NCI-H524 (cell line): ENCODE data around the gene SBF2.
A peak's percentile ranks its signal among the peaks of the same experiment; 100 is the strongest.
"Not testable (repeated sequence)": the region's sequence is repeated elsewhere in the genome, so short reads cannot be mapped to it uniquely, and the experiment has no call there.

ENCODE experiments used
- DNase-seq, 2 experiments: peaks; one replicate each; lab custom pipeline; 2025; lab: John Stamatoyannopoulos, UW

The SBF2 gene

GRCh38 chr11:10117709-10118351, 176.2 kb downstream of the SBF2 start:
- no peak for DNase-seq

- DNase-seq = no peak
These were observed 177.4 kb downstream of the SBF2 start for GRCh38 chr11:10116588-10116987.

- DNase-seq = no peak
These were observed 179.2 kb downstream of the SBF2 start for GRCh38 chr11:10114593-10115404.

- no peak for DNase-seq
These were observed 180.2 kb downstream of the SBF2 start for GRCh38 chr11:10113852-10114251.

GRCh38 chr11:10109806-10110205, 184.2 kb downstream of the SBF2 start:
- no peak for DNase-seq

GRCh38 chr11:10108915-10109680, 184.9 kb downstream of the SBF2 start:
- no peak for DNase-seq

GRCh38 chr11:10107497-10107896, 186.5 kb downstream of the SBF2 start:
- DNase-seq = no peak

GRCh38 chr11:10097615-10098014, 196.4 kb downstream of the SBF2 start:
- no peak for DNase-seq

- no peak for DNase-seq
These were observed 197.0 kb downstream of the SBF2 start for GRCh38 chr11:10096987-10097386.

- DNase-seq = no peak
These were observed 198.4 kb downstream of the SBF2 start for GRCh38 chr11:10095412-10096208.

- no peak for DNase-seq
These were observed 201.6 kb downstream of the SBF2 start for GRCh38 chr11:10092426-10092825.

GRCh38 chr11:10091314-10092045, 202.5 kb downstream of the SBF2 start:
- no peak for DNase-seq

GRCh38 chr11:10087923-10088225, 206.1 kb downstream of the SBF2 start:
- not testable (repeated sequence) for DNase-seq

GRCh38 chr11:10087186-10087922, 206.7 kb downstream of the SBF2 start:
- DNase-seq = no peak

- DNase-seq = no peak
These were observed 213.9 kb downstream of the SBF2 start for GRCh38 chr11:10080138-10080537.

- peak in 1 of 2 experiments; percentile 15 for DNase-seq
These were observed 217.4 kb downstream of the SBF2 start for GRCh38 chr11:10076458-10077141.

- DNase-seq = no peak
These were observed 218.9 kb downstream of the SBF2 start for GRCh38 chr11:10075141-10075540.

- DNase-seq = no peak
These were observed 221.2 kb downstream of the SBF2 start for GRCh38 chr11:10072841-10073240.

- DNase-seq = no peak
These were observed 221.9 kb downstream of the SBF2 start for GRCh38 chr11:10072142-10072541.
